GM21528 (cell line): ENCODE measurements around the gene TRAPPC2L.

ENCODE experiments used
- ATAC-seq: cut with Tn5 transposase; IDR thresholded peaks from one replicate; pipeline ENCODE4 v1.9.1; 2021; ENCODE audit warnings: mild to moderate bottlenecking, moderate library complexity; ENCODE audit not compliant: unreplicated experiment, low FRiP score

The TRAPPC2L gene

GRCh38 chr16:88856828-88857727 lies at the start of gene TRAPPC2L, which contains the start of gene GALNS:
Gene TRAPPC2L (plus strand): TSS chr16:88857127. CDS start chr16:88857151, 24 bp downstream.
Gene GALNS (minus strand): TSS chr16:88856947. CDS start chr16:88856877, 70 bp downstream.
- peak; percentile 68 for ATAC-seq

- no peak for ATAC-seq
Observed at GRCh38 chr16:88807142-88807625, 49.7 kb upstream of the TRAPPC2L start.

GRCh38 chr16:88807626-88808453 lies 49.1 kb upstream of the TRAPPC2L start:
- no peak for ATAC-seq

- ATAC-seq, result no peak
Observed at GRCh38 chr16:88809068-88809675, 47.8 kb upstream of the TRAPPC2L start.

- no peak for ATAC-seq
Observed at GRCh38 chr16:88809676-88810165, 47.2 kb upstream of the TRAPPC2L start.

GRCh38 chr16:88810166-88810911 lies 46.6 kb upstream of the TRAPPC2L start:
- no peak for ATAC-seq

- ATAC-seq, result peak; percentile 40
Observed at GRCh38 chr16:88810912-88811768, 45.8 kb upstream of the TRAPPC2L start.

GRCh38 chr16:88811769-88812512 lies 45.0 kb upstream of the TRAPPC2L start, which contains the start of gene APRT:
Gene APRT (minus strand): TSS chr16:88811928. CDS start chr16:88811899, 29 bp downstream.
- peak; percentile 69 for ATAC-seq

- ATAC-seq, result no peak
Observed at GRCh38 chr16:88812513-88813268, 44.2 kb upstream of the TRAPPC2L start.

GRCh38 chr16:88813269-88814143 lies 43.4 kb upstream of the TRAPPC2L start:
- no peak for ATAC-seq

GRCh38 chr16:88814144-88814502 lies 42.8 kb upstream of the TRAPPC2L start:
- ATAC-seq, result no peak

GRCh38 chr16:88815227-88815626 lies 41.7 kb upstream of the TRAPPC2L start:
- ATAC-seq, result no peak

GRCh38 chr16:88815901-88816589 lies 40.9 kb upstream of the TRAPPC2L start:
- ATAC-seq, result no peak

GRCh38 chr16:88816736-88817535 lies 40.0 kb upstream of the TRAPPC2L start:
- no peak for ATAC-seq
